HG03175 (cell line): ENCODE data around the gene IRF5.
"Not testable (repeated sequence)": the region's sequence is repeated elsewhere in the genome, so short reads cannot be mapped to it uniquely, and the experiment has no call there.

Experiments
- ATAC-seq: cut with Tn5 transposase; IDR thresholded peaks from one replicate; pipeline ENCODE4 v1.9.1; 2021; ENCODE audit warnings: mild to moderate bottlenecking, moderate library complexity; ENCODE audit not compliant: unreplicated experiment

IRF5 gene

GRCh38 chr7:128937271-128937646, 468 bp upstream of the IRF5 start:
- ATAC-seq, result no peak

DNA sequence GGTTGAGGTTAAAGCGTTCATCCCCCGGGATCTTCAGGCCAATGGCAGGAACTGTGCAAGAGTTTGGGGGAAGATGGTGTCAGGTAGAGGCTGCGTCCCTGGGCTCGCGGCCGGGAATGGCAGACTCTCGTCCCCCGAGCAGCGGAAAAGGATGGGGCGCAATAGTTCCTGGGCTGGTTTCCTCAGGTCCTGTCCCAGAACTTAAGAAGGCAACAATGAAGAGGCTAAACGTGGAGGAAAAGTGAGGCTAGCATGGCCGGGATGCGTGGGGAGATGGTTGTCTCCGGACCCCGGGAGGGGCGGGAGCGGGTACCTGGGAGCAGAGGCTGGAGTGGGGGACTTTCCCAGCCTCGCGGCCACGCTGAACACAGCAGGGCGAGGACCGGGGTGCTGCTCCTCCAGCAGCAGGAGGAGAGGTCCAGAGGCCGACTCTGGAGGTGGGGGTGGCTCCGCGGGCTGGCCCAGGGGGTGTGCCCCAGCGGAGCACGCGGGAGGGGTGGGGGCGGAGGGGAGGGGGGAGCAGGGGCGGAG, 882 bp downstream of the IRF5 start:
- no peak for ATAC-seq

DNA sequence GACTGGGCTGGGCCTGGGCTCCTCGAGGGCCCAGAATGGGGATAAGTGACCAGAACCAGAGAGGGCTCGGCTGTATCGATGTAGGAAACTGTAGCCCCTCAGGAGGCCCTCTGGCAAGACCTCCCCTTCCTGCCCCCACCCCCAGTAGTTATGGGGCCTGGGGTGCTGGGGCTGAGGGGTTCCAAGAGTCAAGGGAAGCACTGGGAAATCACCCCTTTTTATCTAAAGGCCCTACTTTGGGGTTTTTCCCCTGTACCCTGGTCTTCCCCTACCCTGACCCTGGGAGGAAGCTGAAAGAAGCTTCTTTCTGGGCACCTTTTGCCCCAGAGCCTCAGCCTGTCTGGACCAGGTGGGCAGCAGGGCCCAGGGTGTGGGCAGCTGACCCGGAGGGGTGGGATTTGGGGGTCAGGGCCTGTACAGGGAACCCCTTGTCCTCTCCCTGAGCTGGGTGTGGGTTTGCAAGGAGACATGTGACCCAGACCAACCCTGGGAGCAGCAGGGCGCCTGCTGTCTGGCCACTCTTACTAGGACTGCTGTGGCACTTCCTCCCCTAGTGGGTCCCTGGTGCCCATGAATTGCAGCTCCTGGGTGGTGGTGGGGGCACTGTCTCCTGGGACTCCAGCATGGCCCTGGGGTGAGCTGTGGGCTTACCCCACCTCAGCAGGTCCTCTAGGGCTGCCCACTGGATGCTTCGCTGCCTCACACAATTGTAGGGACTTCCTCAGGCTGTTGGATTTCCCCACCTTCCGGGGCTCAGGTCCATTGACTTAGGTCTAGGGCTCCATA, 1.5 kb downstream of the IRF5 start:
- no peak for ATAC-seq

- ATAC-seq, result peak; percentile 20
Observed at GRCh38 chr7:128939861-128940410, 2.2 kb downstream of the IRF5 start.

DNA sequence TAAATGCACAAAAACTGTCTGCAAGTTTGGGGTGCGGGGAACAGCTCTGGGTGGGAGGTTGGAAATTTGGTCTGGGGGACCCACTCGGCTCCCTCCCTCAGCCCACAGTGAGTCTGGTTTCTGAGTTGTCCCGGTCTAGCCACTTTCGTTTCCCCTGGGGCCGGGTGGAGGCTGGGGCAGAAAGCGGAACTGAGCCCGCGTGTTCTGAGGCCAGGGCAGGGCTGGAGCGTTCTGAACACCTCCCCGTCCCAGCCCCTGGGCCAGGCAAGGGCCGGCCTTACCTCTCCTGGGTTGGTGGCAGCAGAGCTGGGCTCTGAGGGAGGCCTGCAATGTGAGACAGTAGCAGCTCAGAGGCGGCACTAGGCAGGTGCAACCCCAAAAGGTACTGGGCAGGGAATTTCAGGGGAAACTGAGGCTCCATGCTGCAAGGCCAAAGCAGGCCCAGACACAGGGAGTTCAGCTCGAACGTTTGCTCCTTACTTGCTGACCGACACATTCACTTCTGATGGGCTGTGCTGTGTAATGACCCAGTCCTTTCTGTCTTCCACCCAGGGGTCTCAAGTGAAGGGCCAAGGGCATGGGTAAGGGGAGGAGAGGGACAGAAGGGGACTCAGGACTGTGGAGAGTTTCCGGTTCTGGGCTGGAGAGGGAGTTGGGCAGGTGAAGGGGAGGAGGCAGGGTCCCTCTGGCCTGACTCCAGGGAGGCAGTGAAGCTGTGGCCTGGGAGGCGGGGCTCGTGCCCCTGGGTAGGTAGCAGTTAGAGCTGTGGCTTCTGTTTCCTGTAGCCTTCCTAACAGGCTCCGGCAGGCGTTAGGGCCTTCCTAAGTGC, 3.0 kb downstream of the IRF5 start:
- ATAC-seq, result peak; percentile 72

GRCh38 chr7:128941323-128941890, 3.7 kb downstream of the IRF5 start:
- no peak for ATAC-seq

- ATAC-seq, result no peak
Observed at GRCh38 chr7:128941946-128942526, 4.3 kb downstream of the IRF5 start.

DNA sequence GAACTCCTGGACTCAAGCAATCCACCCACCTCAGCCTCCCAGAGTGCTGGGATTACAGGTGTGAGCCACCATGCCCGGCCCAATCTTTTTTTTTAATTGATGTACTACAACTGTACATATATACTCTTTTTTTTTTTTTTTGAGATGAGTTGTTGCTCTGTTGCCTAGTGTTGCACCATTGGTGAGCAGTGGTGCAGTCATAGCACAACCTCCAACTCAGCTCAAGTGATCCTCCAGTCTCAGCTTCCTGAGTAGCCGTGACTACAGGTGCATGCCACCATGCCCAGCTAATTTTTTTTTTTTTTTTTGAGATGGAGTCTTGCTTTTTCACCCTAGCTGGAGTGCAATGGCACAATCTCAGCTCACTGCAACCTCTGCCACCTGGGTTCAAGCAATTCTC, 5.5 kb downstream of the IRF5 start:
- ATAC-seq, result not testable (repeated sequence)

GRCh38 chr7:128944487-128945236, 6.9 kb downstream of the IRF5 start:
- no peak for ATAC-seq

GRCh38 chr7:128945668-128946366, 8.1 kb downstream of the IRF5 start:
- ATAC-seq, result no peak

DNA sequence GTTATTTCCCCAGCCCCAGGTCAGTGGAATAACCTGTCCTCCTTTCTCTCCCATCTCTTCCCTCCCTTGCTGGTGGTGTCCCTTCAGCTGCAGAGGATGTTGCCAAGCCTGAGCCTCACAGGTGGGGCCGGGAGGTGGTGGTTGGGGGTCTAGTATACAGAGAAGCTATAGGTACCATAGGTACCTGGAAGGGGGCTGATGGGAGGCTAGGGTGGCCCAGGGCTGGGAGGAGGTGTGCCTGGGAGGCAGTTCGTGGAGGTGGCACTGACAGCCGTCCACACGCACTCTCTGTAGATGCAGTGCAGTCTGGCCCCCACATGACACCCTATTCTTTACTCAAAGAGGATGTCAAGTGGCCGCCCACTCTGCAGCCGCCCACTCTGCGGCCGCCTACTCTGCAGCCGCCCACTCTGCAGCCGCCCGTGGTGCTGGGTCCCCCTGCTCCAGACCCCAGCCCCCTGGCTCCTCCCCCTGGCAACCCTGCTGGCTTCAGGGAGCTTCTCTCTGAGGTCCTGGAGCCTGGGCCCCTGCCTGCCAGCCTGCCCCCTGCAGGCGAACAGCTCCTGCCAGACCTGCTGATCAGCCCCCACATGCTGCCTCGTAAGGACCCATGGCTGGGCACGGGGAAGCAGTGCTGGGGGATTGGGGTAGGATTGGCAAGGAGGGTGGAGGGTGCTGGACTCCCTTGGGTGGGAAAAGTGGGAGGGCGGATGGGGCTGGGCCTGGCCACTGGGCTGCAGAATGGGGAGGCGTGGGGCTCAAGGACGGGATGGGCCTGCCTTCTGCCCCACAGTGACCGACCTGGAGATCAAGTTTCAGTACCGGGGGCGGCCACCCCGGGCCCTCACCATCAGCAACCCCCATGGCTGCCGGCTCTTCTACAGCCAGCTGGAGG, 9.5 kb downstream of the IRF5 start:
- no peak for ATAC-seq

DNA sequence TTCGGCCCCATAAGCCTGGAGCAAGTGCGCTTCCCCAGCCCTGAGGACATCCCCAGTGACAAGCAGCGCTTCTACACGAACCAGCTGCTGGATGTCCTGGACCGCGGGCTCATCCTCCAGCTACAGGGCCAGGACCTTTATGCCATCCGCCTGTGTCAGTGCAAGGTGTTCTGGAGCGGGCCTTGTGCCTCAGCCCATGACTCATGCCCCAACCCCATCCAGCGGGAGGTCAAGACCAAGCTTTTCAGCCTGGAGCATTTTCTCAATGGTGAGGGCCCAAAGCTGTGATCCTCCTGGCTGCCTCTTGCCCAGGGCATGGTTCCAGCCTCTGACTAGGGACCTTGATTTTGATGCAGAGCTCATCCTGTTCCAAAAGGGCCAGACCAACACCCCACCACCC, 10.1 kb downstream of the IRF5 start:
- no peak for ATAC-seq

- ATAC-seq, result no peak
Observed at GRCh38 chr7:128948312-128948973, 10.7 kb downstream of the IRF5 start.

DNA sequence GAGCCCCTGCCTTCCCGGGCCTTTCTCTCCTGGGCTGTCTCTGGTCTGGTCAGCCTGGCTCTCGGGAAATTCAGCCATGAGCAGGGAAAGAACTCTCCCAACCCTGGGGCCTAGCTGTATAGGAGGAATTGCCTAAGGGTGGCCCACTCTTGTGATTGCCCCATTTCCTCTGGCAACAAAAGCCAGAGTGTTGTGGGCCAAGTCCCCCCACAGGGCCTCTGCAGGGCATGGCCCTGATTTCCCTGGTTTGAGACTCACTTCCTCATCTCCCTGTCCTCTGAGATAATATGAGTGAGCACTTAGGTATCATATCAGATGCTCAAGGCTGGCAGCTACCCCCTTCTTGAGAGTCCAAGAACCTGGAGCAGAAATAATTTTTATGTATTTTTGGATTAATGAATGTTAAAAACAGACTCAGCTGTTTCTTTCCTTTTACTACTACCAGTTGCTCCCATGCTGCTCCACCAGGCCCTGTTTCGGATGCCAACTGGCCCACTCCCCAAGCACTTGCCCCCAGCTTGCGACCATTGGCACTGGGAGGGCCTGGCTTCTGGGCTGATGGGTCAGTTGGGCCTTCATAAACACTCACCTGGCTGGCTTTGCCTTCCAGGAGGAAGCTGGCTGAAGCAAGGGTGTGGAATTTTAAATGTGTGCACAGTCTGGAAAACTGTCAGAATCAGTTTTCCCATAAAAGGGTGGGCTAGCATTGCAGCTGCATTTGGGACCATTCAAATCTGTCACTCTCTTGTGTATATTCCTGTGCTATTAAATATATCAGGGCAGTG, 11.4 kb downstream of the IRF5 start:
- no peak for ATAC-seq

- no peak for ATAC-seq
Observed at GRCh38 chr7:128951296-128951695, 13.6 kb downstream of the IRF5 start.

DNA sequence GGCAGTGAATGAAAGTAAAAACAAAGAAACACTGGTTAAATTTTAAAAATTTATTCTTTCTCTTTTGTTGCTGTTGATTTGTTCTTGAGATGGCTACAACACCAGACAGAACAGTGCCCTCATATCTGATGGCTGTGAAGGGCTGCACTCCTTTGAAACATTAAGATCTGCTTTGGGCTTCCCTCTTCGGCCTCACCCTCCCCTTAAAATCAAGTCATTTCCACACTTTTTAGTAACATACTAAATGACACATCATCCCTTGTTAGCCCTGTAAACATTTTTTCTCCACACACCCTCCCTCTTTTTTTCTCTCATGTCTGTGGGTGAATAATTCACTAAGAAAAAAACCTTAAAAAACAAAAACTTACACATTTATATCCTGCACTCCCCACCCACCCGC, 16.4 kb downstream of the IRF5 start:
- no peak for ATAC-seq
